Measurements from ENCODE around the gene ABI2. TPM values are rescaled to one million over a fixed set of nuclear protein-coding genes. Genes with fewer than 3 reads are reported as not detected.
"Not testable (repeated sequence)": the region's sequence is repeated elsewhere in the genome, so short reads cannot be mapped to it uniquely, and the experiment has no call there.

The ABI2 gene
- polyA plus RNA-seq: 12.9 TPM

DNA sequence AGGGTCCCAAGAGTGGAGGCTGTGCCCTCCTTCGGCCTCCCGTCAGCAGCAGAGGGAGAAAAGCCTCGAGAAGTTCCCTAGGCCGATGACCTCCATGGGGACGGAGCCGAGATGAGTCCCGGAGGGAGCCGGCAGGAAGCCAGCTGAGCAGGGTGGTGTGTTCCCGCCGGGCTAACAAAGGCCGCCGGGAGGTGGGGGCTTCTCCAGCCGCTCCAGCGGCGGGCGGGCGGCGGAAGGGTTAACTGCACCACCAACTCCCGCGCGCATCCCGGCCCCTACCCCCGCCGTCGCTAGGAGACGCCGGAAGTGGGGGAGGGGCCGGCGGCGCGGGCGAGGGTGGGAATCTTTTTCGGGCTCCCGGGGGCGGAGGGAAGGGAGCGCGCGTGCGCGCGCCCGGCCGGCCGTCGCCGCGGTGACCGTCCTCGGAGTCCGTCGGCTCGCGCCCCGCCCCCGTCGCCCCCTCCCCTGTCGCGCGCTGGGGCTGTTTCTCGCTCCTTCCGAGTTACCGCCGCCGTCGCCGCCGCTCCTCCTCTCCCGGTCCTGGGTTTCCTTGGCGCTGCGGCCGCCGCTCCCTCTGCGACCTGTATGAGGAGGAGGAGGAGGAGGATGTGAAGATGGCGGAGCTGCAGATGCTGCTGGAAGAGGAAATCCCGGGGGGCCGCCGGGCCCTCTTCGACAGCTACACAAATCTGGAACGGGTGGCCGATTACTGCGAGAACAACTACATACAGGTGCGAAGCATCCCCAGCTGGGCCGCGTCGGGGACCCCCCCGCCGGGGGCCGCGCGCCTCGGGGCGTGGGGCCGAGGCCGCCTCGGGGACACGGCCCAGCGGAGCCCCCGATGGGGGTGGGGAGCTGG is at the start of gene ABI2:
Gene ABI2, plus strand, starts transcription at position 494 of the 859 bp plus-strand sequence. Its CDS starts 121 bp downstream, at position 615.
- peaks cover 1% of the 10 kb centered on the region for H3K27me3 Mint-ChIP-seq
- H3K4me1 Mint-ChIP-seq: peaks cover 11 to 16% (median 11%) of the 10 kb centered on the region in 3 donors
- peak within 1 kb of the TSS; percentile 55 to 97 (median 89) for H3K27ac Mint-ChIP-seq
- no peaks in the 10 kb centered on the region for H3K9me3 Mint-ChIP-seq
- H3K36me3 Mint-ChIP-seq: no peaks in the 10 kb centered on the region
- peak within 1 kb of the TSS; percentile 88 to 98 (median 95) for H3K4me3 Mint-ChIP-seq

DNA sequence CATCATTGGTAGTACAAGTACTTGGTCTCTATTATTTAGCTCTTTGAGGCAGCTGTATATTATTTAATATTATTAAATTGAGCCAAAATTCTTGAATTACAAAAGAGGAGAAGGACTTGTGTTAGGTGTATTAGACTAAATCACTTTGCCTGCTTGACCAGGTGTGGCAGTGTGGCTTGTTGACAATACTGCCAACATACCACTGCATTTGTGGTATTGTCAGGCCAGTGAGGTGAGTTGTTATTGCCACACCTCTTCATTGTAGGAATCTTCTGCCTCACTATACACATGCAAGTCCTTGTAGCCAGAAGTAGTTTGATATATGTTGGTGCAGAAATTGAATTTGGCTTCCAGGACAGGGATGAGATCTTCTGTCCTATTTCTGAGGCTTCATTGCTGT is 48.9 kb upstream of the ABI2 start:
- Mint-ChIP-seq H3K36me3 (peaks cover 10% of the 10 kb centered on the region), H3K4me3 (no peak overlapping the region), H3K27me3 (no peaks in the 10 kb centered on the region), H3K9me3 (no peaks in the 10 kb centered on the region), H3K27ac (no peak overlapping the region), H3K4me1 (peaks cover 0 to 4% (median 0%) of the 10 kb centered on the region in 3 donors)

DNA sequence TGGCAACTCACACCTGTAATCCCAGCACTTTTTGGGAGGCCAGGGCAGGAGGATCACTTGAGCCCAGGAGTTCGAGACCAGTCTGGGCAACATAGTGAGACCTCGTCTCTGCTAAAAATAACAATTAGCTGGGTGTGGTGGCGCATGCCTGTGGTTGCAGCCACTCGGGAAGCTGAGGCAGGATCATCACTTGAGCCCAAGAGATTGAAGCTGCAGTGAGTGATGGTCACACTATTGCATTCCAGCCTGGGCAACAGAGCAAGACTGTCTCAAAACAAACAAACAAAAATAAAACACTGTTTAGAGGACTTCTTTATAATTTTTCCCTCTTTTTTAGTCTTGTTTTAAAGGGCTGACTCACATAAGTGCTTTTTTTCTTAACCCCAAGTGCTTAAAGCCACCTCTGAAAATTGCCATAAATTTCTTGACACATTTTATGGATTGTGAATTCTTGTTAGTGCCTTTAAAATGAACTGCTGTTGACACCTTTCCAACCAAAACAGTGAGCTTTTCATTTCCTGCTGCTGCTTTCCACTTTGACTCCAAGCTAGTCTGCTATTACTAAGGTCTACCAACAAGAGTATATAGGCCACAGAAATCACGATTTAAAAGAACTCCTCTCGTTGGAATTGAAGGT is 47.6 kb upstream of the ABI2 start:
- Mint-ChIP-seq H3K36me3 (peaks cover 13% of the 10 kb centered on the region), H3K27ac (no peak overlapping the region), H3K27me3 (no peaks in the 10 kb centered on the region), H3K4me3 (no peak overlapping the region), H3K9me3 (no peaks in the 10 kb centered on the region), H3K4me1 (peaks cover 0 to 4% (median 0%) of the 10 kb centered on the region in 3 donors)

DNA sequence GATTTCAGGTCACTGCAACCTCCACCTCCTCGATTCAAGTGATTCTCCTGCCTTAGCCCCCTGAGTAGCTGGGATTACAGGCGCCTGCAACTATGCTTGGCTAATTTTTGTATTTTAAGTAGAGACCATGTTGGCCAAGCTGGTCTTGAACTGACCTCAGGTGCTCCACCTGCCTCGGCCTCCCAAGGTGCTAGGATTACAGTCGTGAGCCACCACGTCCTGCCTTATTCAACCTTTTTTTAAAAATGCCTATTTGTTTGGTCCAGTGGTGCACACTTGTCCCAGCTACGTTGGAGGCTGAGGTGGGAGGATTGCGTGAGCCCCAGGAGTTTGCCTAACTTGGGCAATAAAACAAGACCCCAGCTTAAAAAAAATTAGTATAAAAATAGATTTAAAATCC is 46.1 kb upstream of the ABI2 start:
- no peaks in the 10 kb centered on the region for H3K4me1 Mint-ChIP-seq

DNA sequence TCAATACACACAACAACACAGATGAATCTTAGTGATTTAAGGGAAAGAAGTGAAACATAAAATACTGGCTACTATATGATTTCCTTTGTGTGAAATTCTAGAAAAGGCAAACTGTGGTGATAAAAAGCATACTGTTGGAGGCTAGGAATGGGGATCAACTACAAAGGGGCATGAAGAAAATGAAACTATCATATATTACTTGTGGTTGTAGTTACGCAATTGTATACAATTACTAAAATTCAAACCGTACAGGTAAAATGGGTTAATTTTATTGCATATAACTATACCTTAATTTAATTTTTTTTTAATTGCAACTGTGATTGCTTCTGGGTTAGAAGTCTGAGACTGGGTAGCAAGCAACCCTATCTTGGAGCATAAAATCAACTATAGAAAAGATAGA is 41.7 kb upstream of the ABI2 start:
- Mint-ChIP-seq H3K27ac (no peak overlapping the region), H3K4me1 (no peaks in the 10 kb centered on the region), H3K27me3 (no peaks in the 10 kb centered on the region), H3K9me3 (no peaks in the 10 kb centered on the region), H3K36me3 (peaks cover 7% of the 10 kb centered on the region), H3K4me3 (no peak overlapping the region)

More for the DNA sequence above, 46.1 kb upstream of the ABI2 start:
- Mint-ChIP-seq H3K27ac (no peak overlapping the region), H3K4me3 (no peak overlapping the region), H3K9me3 (no peaks in the 10 kb centered on the region), H3K36me3 (peaks cover 13% of the 10 kb centered on the region), H3K27me3 (no peaks in the 10 kb centered on the region)

DNA sequence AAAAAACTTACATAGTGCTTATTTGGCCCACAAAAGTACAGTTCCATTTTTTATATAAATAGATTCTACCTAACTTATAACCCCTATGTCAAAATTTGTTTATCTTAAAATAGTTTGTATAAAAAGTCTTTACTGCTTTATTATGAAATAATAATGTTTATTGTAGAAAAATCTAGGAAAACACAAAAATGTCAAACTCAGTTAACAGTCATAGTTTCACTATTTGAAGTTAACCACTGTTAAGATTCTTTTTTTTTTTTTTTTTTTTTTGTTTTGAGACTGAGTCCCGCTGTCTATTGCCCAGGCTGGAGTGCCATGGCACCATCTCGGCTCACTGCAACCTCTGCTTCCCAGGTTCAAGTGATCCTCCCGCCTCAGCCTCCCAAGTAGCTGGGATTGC is 26.5 kb upstream of the ABI2 start:
- no peak overlapping the region for H3K4me3 Mint-ChIP-seq
- H3K9me3 Mint-ChIP-seq: no peaks in the 10 kb centered on the region
- H3K4me1 Mint-ChIP-seq: no peaks in the 10 kb centered on the region
- H3K27me3 Mint-ChIP-seq: no peaks in the 10 kb centered on the region
- peaks cover 8% of the 10 kb centered on the region for H3K36me3 Mint-ChIP-seq
- H3K27ac Mint-ChIP-seq: no peak overlapping the region

DNA sequence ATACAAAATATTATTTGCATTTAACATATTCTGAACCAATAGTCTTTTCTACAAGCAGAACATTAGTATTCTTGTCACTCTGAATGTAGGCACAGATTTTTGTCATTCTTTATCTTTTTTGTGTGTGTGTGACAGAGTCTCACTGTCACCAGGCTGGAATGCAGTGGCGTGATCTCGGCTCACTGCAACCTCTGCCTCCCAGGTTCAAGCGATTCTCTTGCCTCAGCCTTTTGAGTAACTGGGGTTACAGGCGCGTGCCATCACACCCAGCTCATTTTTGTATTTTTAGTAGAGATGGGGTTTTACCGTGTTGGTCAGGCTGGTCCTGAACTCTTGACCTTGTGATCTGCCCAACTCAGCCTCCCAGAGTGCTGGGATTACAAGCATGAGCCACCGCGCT is 25.6 kb upstream of the ABI2 start:
- not testable (repeated sequence) for H3K27me3 Mint-ChIP-seq, H3K4me1 Mint-ChIP-seq, H3K9me3 Mint-ChIP-seq, H3K27ac Mint-ChIP-seq, H3K36me3 Mint-ChIP-seq, H3K4me3 Mint-ChIP-seq

DNA sequence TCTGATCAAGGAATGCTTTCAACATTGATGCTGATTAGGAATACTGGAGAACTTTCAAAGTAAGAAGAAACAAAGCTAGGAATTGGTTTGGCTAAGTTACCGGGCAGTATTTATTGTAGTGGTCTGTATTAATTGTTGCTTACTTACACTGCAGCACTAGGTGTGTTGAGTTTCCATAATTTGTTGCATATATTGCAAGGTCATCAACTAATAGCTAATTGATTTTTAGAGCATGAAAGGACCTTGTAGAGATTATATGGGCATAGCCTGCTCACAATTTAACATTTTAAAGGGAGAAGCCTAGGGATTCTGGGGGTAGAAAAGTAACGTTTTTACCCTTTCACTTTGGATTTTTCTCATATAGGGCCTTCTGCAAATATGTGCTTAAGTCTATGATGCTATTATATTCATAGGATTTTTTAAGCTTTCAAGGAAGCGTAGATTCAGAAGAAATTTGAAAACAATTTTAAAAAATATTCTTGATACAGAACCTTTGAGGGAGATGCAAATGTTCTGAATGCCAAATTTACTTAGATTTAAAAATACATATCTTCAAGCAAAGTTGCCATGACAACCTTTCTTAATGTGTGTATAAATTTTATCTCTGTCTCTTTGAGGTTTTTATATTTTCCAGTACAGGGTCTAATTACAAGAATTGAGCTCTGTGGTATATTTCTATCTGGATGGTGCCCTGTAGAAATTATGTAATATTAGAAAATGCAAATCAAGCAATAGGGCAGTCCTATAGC is 17.3 kb upstream of the ABI2 start:
- H3K27me3 Mint-ChIP-seq: no peaks in the 10 kb centered on the region
- H3K4me3 Mint-ChIP-seq: no peak overlapping the region
- H3K36me3 Mint-ChIP-seq: peaks cover 12% of the 10 kb centered on the region

DNA sequence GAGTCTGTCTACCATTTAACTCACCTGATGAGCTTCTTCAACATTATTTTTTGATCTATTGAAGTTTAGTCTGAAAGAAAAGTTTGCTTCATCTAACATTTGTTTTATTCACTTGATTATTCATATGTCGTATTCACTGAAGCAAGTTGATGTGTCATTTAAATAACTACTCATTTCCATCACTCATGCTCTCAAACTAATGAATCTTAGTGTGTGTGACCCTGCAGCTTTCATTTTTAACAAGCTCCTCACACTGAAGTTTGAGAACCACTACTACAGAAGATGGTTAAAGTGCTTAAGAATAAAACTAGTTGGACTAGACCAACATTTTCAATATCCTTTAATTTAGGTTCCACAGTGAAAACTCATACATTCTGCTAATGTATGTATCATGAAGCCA is 1.8 kb upstream of the ABI2 start:
- Mint-ChIP-seq H3K9me3 (no peaks in the 10 kb centered on the region), H3K27ac (peak overlapping the region in 2 of 3 donors; percentile 40 to 97), H3K36me3 (no peaks in the 10 kb centered on the region), H3K4me1 (peaks cover 11 to 16% (median 11%) of the 10 kb centered on the region in 3 donors), H3K4me3 (peak overlapping the region in 3 of 4 donors; percentile 17 to 88 (median 32)), H3K27me3 (peaks cover 1% of the 10 kb centered on the region)

More for the DNA sequence above, 17.3 kb upstream of the ABI2 start:
- no peaks in the 10 kb centered on the region for H3K4me1 Mint-ChIP-seq
- H3K9me3 Mint-ChIP-seq: peaks cover 0 to 3% (median 2%) of the 10 kb centered on the region in 3 donors
- H3K27ac Mint-ChIP-seq: no peak overlapping the region

DNA sequence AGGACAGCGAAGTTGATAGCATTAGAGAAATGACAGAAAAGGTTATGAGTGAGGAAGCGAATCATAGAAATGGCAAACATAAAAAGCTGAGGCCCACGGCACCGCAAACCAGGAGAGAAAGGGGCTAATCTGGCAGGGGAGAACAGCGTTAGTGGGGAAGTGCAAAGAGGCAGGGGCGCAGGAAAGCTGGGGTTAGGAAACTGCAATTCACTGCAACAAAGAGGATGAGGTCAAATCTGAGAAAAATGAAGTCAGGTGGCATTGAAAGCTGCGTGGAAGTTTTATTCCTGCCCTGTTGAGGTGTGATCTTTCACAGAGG is 653 bp upstream of the ABI2 start:
- Mint-ChIP-seq H3K9me3 (no peaks in the 10 kb centered on the region), H3K27me3 (peaks cover 1% of the 10 kb centered on the region), H3K27ac (peak overlapping the region; percentile 3 to 97 (median 89)), H3K4me1 (peaks cover 11 to 16% (median 11%) of the 10 kb centered on the region in 3 donors), H3K4me3 (peak overlapping the region; percentile 88 to 96 (median 92)), H3K36me3 (no peaks in the 10 kb centered on the region)

DNA sequence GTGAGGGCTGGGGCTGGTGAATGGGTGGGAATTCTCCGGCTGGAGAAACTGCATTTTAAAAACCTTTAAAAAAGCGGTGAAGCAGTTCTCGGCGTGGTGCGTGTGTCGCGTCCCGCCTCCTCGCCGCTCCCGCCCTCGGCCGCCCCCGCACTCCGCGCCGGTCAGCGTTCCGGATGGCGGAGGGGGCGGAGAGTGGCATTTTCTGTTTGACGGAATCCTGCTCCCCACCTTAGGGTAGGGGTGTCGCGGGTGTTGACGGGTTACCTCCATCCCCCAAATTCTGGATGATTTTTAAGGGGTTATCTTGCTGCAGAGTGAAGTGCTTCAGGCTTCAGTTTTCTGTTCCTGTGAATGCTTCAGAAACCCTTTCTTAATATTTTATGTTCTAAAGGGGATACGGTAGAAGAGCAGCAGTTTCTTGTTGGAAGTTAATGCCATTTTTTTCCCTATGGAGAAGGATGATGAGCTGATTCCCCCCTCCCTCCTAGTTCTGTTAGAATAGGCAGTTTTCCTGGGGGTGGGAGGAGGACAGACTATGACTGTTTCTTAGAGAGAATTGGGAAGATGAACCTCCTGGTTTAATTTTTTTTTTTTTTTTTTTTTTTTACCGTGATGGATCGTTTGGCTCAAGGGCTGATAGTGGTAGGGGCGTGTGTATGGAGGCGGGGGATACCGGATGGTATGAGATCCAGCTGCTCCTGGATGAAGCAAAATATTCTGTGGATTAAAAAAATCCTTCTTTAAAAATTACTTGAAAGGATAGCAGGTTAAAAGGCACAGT is 756 bp downstream of the ABI2 start:
- Mint-ChIP-seq H3K27ac (peak overlapping the region in 2 of 3 donors; percentile 55 to 70), H3K27me3 (peaks cover 1% of the 10 kb centered on the region), H3K4me3 (peak overlapping the region; percentile 88 to 98 (median 93)), H3K9me3 (no peaks in the 10 kb centered on the region), H3K36me3 (no peaks in the 10 kb centered on the region), H3K4me1 (peaks cover 11 to 16% (median 11%) of the 10 kb centered on the region in 3 donors)

DNA sequence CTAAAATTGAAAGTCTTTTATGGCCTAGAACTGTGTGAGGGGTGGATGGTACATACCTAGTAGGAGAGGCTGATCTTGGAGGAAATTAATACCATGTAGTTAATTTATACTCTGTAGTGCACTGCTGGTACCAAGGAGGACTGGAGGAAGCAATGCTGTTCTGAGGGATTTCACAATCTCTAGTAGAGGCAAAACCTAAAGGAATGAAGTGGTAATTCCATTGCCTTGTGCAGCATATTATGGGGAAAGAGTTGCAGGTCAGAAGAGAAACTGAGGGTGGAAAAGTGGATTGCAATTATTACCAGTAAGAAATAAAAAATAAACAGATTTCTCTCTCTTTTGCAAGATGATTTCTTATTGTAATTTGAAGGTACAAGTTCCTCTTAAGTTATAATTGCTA is 2.2 kb downstream of the ABI2 start:
- Mint-ChIP-seq H3K4me1 (peaks cover 11 to 16% (median 13%) of the 10 kb centered on the region in 3 donors), H3K4me3 (peak overlapping the region in 2 of 4 donors; percentile 55 to 88), H3K27ac (no peak overlapping the region), H3K36me3 (no peaks in the 10 kb centered on the region), H3K9me3 (no peaks in the 10 kb centered on the region), H3K27me3 (peaks cover 1% of the 10 kb centered on the region)

DNA sequence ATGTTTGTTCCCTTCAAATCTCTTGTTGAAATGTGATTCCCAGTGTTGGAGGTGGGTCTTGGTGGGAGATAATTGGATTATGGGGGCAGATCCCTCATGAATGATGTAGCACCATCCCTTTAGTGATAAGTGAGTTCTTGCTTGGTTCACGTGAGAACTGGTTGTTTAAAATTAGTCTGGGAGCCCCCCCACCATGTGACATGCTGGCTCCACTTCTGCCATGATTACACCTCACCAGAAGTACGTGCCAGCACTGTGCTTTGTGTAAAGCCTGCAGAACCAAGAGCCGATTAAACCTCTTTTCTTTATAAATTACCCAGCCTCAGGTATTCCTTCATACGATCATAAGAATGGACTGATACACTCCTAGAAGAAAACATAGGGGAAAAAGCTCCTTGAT is 10.1 kb downstream of the ABI2 start:
- Mint-ChIP-seq H3K4me3 (no peak overlapping the region), H3K9me3 (no peaks in the 10 kb centered on the region), H3K36me3 (peaks cover 8% of the 10 kb centered on the region), H3K27ac (no peak overlapping the region), H3K27me3 (no peaks in the 10 kb centered on the region), H3K4me1 (peaks cover 0 to 6% (median 5%) of the 10 kb centered on the region in 3 donors)

DNA sequence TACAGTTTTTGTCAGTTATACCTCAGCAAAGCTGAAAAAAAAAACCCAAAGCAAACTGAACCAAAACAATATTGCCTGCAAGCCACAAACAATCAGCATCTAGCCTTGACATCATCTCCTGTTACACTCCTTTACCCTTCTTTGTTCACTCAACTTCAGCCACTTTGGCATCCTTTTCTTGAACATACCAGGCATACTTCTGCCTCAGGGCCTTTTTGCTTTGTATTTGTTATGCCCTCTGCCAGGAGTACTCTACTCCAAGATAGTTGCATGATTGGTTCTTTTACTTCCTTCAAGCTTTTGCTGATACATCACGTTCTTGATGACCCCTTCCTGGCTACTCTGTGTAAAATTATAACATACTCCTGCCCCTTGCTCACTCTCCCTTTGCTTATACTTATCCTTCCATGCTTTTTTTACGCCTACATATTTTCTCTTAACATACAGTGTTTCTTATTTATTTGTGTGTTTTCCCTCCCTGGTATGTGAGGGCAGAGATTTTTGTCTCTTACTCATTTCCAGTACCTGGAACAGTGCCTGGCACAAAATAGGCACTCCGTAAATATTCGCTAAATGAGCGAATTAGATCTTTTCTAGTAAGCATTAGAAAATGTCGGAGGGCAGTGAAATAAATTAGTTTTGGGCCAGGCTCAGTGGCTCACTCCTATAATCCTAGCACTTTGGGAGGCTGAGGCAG is 12.7 kb downstream of the ABI2 start:
- Mint-ChIP-seq H3K4me1 (peaks cover 0 to 5% (median 4%) of the 10 kb centered on the region in 3 donors), H3K4me3 (no peak overlapping the region), H3K27me3 (no peaks in the 10 kb centered on the region), H3K9me3 (no peaks in the 10 kb centered on the region), H3K36me3 (peaks cover 11% of the 10 kb centered on the region), H3K27ac (no peak overlapping the region)

Data from IgD-negative memory B cell (primary cell).